ENCODE data around the gene GSTM4. TPM values are rescaled to one million over a fixed set of nuclear protein-coding genes. Genes with fewer than 3 reads are reported as not detected.
"Not testable (repeated sequence)": the region's sequence is repeated elsewhere in the genome, so short reads cannot be mapped to it uniquely, and the experiment has no call there.

Gene GSTM4
- total RNA-seq, 1 experiment from 2014 or later: 13.6 TPM

DNA sequence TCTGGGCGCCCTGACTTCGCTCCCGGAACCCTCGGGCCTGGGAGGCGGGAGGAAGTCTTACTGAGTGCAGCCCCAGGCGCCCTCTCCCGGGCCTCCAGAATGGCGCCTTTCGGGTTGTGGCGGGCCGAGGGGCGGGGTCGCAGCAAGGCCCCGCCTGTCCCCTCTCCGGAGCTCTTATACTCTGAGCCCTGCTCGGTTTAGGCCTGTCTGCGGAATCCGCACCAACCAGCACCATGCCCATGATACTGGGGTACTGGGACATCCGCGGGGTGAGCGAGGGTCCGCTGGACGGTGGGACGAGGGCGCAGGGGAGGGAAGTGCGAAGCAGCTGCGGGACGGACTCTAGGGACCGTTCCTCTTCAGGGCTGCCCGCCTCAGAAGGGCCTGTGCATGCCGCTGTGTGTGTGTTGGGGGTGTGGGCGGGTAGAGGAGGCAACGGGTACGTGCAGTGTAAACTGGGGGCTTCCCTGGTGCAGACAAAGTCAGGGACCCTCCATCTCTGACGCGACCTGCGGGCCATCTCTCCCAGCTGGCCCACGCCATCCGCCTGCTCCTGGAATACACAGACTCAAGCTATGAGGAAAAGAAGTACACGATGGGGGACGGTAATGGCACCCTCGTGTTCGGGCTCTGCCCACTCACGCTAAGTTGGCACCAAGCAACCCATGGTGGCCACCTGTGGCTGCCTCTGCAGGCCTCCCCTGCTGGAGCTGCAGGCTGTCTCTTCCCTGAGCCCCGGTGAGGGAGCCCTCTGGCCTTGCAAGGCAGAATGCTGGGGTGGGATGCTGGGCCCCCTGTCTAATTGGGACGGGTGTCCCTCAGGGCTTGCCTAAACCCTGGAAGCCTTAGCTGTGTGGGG is 32.0 kb downstream of the GSTM4 start, which contains the start of gene GSTM1:
GSTM1 (plus strand) TSS at position 177 of the 859 bp plus-strand sequence; CDS start at position 234, 57 bp downstream.
- Mint-ChIP-seq H3K4me3 (ENCODE audit: low read depth, unreplicated experiment) (peak within 1 kb of the TSS; percentile 66), H3K9me3 (ENCODE audit: low read depth, unreplicated experiment) (no peaks in the 10 kb centered on the region), H3K4me1 (ENCODE audit: low read depth, unreplicated experiment) (peaks cover 10% of the 10 kb centered on the region), H3K27me3 (ENCODE audit: unreplicated experiment) (no peaks in the 10 kb centered on the region), H3K36me3 (ENCODE audit: insufficient read depth, unreplicated experiment) (peaks cover 5% of the 10 kb centered on the region), H3K27ac (ENCODE audit: unreplicated experiment) (no peak within 1 kb of the TSS)
- DNase-seq: peak; percentile 69
- TF ChIP-seq, protein P1, sequence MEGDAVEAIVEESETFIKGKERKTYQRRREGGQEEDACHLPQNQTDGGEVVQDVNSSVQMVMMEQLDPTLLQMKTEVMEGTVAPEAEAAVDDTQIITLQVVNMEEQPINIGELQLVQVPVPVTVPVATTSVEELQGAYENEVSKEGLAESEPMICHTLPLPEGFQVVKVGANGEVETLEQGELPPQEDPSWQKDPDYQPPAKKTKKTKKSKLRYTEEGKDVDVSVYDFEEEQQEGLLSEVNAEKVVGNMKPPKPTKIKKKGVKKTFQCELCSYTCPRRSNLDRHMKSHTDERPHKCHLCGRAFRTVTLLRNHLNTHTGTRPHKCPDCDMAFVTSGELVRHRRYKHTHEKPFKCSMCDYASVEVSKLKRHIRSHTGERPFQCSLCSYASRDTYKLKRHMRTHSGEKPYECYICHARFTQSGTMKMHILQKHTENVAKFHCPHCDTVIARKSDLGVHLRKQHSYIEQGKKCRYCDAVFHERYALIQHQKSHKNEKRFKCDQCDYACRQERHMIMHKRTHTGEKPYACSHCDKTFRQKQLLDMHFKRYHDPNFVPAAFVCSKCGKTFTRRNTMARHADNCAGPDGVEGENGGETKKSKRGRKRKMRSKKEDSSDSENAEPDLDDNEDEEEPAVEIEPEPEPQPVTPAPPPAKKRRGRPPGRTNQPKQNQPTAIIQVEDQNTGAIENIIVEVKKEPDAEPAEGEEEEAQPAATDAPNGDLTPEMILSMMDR (IDR thresholded peaks at IDR 0.05; ENCODE audit: unreplicated experiment): no peak
- intact Hi-C loops (cut with micrococcal nuclease; ENCODE audit: unreplicated experiment): no loop called here
- CTCF ChIA-PET: interaction anchor here (0.7 kb wide), 1 partner anchor 48 kb away, joined by 4 read pairs; no protein-coding TSS in a partner anchor
- BruUV-seq (replicated peaks): no TSS peak

- no peak for DNase-seq
- BruUV-seq (replicated peaks): no TSS peak
- TF ChIP-seq, protein P1 (IDR thresholded peaks at IDR 0.05; ENCODE audit: unreplicated experiment): no peak
- Mint-ChIP-seq H3K27me3 (ENCODE audit: unreplicated experiment) (no peaks in the 10 kb centered on the region), H3K27ac (ENCODE audit: unreplicated experiment) (no peak overlapping the region), H3K4me3 (ENCODE audit: low read depth, unreplicated experiment) (no peak overlapping the region), H3K36me3 (ENCODE audit: insufficient read depth, unreplicated experiment) (peaks cover 5% of the 10 kb centered on the region), H3K9me3 (ENCODE audit: low read depth, unreplicated experiment) (no peaks in the 10 kb centered on the region), H3K4me1 (ENCODE audit: low read depth, unreplicated experiment) (peaks cover 5% of the 10 kb centered on the region)
- CTCF ChIA-PET: no interaction called here
- intact Hi-C loops (cut with micrococcal nuclease; ENCODE audit: unreplicated experiment): no loop called here
Measured at GRCh38 chr1:109689844-109690405, 34.0 kb downstream of the GSTM4 start.

- intact Hi-C loops (cut with micrococcal nuclease; ENCODE audit: unreplicated experiment): no loop called here
- H3K36me3 Mint-ChIP-seq (ENCODE audit: insufficient read depth, unreplicated experiment): peaks cover 5% of the 10 kb centered on the region
- CTCF ChIA-PET: no interaction called here
- no peaks in the 10 kb centered on the region for H3K4me1 Mint-ChIP-seq (ENCODE audit: low read depth, unreplicated experiment)
- no peaks in the 10 kb centered on the region for H3K9me3 Mint-ChIP-seq (ENCODE audit: low read depth, unreplicated experiment)
- no TSS peak for BruUV-seq (replicated peaks)
- H3K4me3 Mint-ChIP-seq (ENCODE audit: low read depth, unreplicated experiment): no peak overlapping the region
- TF ChIP-seq, protein P1 (IDR thresholded peaks at IDR 0.05; ENCODE audit: unreplicated experiment): no peak
- no peaks in the 10 kb centered on the region for H3K27me3 Mint-ChIP-seq (ENCODE audit: unreplicated experiment)
- no peak for DNase-seq
- no peak overlapping the region for H3K27ac Mint-ChIP-seq (ENCODE audit: unreplicated experiment)
Measured at GRCh38 chr1:109691759-109692158, 35.9 kb downstream of the GSTM4 start.

- H3K27ac Mint-ChIP-seq (ENCODE audit: unreplicated experiment); BruUV-seq (replicated peaks); intact Hi-C loops (cut with micrococcal nuclease; ENCODE audit: unreplicated experiment); DNase-seq; H3K4me3 Mint-ChIP-seq (ENCODE audit: low read depth, unreplicated experiment); H3K9me3 Mint-ChIP-seq (ENCODE audit: low read depth, unreplicated experiment); H3K27me3 Mint-ChIP-seq (ENCODE audit: unreplicated experiment); CTCF ChIA-PET; H3K36me3 Mint-ChIP-seq (ENCODE audit: insufficient read depth, unreplicated experiment); H3K4me1 Mint-ChIP-seq (ENCODE audit: low read depth, unreplicated experiment): not testable (repeated sequence)
Measured at GRCh38 chr1:109694400-109694799, 38.5 kb downstream of the GSTM4 start.

GRCh38 chr1:109695138-109695537 is 39.2 kb downstream of the GSTM4 start:
- H3K4me1 Mint-ChIP-seq (ENCODE audit: low read depth, unreplicated experiment); H3K4me3 Mint-ChIP-seq (ENCODE audit: low read depth, unreplicated experiment); H3K9me3 Mint-ChIP-seq (ENCODE audit: low read depth, unreplicated experiment); intact Hi-C loops (cut with micrococcal nuclease; ENCODE audit: unreplicated experiment); CTCF ChIA-PET; H3K27ac Mint-ChIP-seq (ENCODE audit: unreplicated experiment); DNase-seq; BruUV-seq (replicated peaks); H3K36me3 Mint-ChIP-seq (ENCODE audit: insufficient read depth, unreplicated experiment); H3K27me3 Mint-ChIP-seq (ENCODE audit: unreplicated experiment): not testable (repeated sequence)

Data from Calu3 (cell line).